Natural killer cell treated with Interleukin-12 subunit alpha and Interleukin-12 subunit beta and Interleukin-15 and Interleukin-18, amount 100 ng/mL, for 72 hours (primary cell): Measurements from ENCODE around the gene C11orf16. TPM values are rescaled to one million over a fixed set of nuclear protein-coding genes. Genes with fewer than 3 reads are reported as not detected.
"Not testable (repeated sequence)": the region's sequence is repeated elsewhere in the genome, so short reads cannot be mapped to it uniquely, and the experiment has no call there.

Experiments
- ATAC-seq, 2 donors: fragments of 150-1000 bp; cut with Tn5 transposase in 1 of 2; sonication (Bioruptor Pico), chemical (Tn5 transposase) in 1 of 2; 2 replicates each; pipeline ENCODE4 v1.10.0; 2021
- DNase-seq: peaks from one replicate; pipeline ENCODE4 v3.0.0; 2022; ENCODE audit warnings: low spot score
- H3K27ac Mint-ChIP-seq, 2 donors: 1 replicate in 1 of 2; 2 replicates in 1 of 2; pipeline ENCODE4 v1.8.0; 2022; ENCODE audit warnings: mixed read lengths in 2 of 2, mild to moderate bottlenecking in 1 of 2, moderate library complexity in 1 of 2
- H3K27me3 Mint-ChIP-seq, 2 donors: 1 replicate in 1 of 2; 2 replicates in 1 of 2; pipeline ENCODE4 v1.8.0; 2022; ENCODE audit warnings: mixed read lengths in 2 of 2
- H3K36me3 Mint-ChIP-seq: one replicate; pipeline ENCODE4 v1.8.0; 2022; ENCODE audit warnings: mixed read lengths
- H3K4me1 Mint-ChIP-seq, 2 donors: 1 replicate in 1 of 2; 2 replicates in 1 of 2; pipeline ENCODE4 v1.8.0; 2022; ENCODE audit warnings: low read depth in 2 of 2, mixed read lengths in 2 of 2, mild to moderate bottlenecking in 1 of 2
- H3K4me3 Mint-ChIP-seq: one replicate; pipeline ENCODE4 v1.8.0; 2022; ENCODE audit warnings: mixed read lengths
- H3K9me3 Mint-ChIP-seq: 2 replicates; pipeline ENCODE4 v1.8.0; 2022; ENCODE audit warnings: mixed read lengths
- total RNA-seq, 2 donors: library from RNA; stranded (reverse); gene quantifications; one replicate each; pipeline ENCODE4 v1.2.3, GENCODE V29; 2022

Gene C11orf16
- not detected for total RNA-seq

DNA sequence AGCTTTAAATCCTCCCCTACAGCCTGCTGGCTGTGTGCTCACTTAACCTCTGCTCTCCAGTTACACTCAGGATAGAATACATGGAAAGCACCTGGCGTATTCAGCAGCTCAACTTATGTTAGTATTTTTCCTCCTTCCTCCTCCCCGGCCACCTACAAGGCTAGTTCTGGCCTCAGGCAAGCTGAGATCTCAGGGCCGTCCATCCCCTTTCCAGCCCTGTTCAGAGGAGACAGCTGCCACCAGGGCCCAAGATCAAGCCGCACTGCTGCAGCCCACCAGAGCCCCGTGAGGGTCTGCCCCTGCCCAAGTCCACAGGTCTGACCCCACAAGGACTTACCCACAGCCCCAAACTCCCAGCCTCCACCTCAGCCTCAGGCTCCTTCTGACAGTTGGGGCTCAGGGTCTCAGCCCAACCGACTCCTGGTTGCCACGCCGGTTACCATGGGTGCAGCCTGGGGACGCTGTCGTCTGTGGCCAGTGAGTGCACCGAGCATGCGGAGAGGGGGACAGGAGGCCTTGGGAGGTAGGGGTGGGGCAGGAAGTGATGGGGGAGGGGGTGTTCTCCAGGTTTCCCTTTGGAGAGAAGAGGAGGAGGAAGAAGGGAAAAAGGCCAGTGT is at the start of gene C11orf16:
TSS of gene C11orf16 (minus strand) at position 384 of the 617 bp plus-strand sequence. CDS start 639 bp downstream, outside the sequence.
- peak; percentile 29 to 55 for ATAC-seq
- H3K4me3 Mint-ChIP-seq, result no peak within 1 kb of the TSS
- DNase-seq, result no peak
- no peaks in the 10 kb centered on the region for H3K36me3 Mint-ChIP-seq
- no peaks in the 10 kb centered on the region for H3K4me1 Mint-ChIP-seq
- H3K9me3 Mint-ChIP-seq, result no peaks in the 10 kb centered on the region
- no peaks in the 10 kb centered on the region for H3K27me3 Mint-ChIP-seq
- no peak within 1 kb of the TSS for H3K27ac Mint-ChIP-seq

DNA sequence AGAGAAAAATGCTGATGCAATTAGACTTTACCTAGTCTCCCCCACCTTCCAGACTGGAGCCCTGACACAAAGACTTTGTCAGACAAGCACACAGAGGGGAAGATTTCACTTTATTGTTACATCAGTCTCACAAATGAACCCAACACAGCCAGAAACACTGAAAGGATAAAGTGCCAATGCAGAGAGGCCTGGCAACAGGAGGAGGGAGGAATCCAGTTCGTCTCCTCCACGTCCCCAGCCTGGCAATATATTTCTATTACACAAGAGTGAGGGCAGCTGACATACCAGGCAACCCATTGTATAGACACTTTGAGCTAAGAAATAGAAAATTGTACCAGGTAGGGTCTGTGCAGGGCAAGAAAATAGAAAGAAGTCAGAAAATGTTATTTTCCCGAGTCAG is 47.7 kb upstream of the C11orf16 start:
- DNase-seq (no peak), ATAC-seq (no peak)
- Mint-ChIP-seq H3K4me3 (no peak overlapping the region), H3K4me1 (peaks cover 0 to 2% of the 10 kb centered on the region in 2 donors), H3K27ac (no peak overlapping the region), H3K9me3 (no peaks in the 10 kb centered on the region), H3K27me3 (no peaks in the 10 kb centered on the region), H3K36me3 (no peaks in the 10 kb centered on the region)

- not testable (repeated sequence) for H3K27me3 Mint-ChIP-seq, H3K36me3 Mint-ChIP-seq, H3K4me3 Mint-ChIP-seq, H3K27ac Mint-ChIP-seq, H3K4me1 Mint-ChIP-seq, ATAC-seq, H3K9me3 Mint-ChIP-seq, DNase-seq
These were observed 46.6 kb upstream of the C11orf16 start for GRCh38 chr11:8979365-8979764.

- H3K27me3 Mint-ChIP-seq, result no peaks in the 10 kb centered on the region
- DNase-seq, result no peak
- no peak overlapping the region for H3K27ac Mint-ChIP-seq
- no peak for ATAC-seq
- no peak overlapping the region for H3K4me3 Mint-ChIP-seq
- H3K36me3 Mint-ChIP-seq, result no peaks in the 10 kb centered on the region
- H3K4me1 Mint-ChIP-seq, result no peaks in the 10 kb centered on the region
- H3K9me3 Mint-ChIP-seq, result no peaks in the 10 kb centered on the region
These were observed 40.4 kb upstream of the C11orf16 start for GRCh38 chr11:8973121-8973520.

DNA sequence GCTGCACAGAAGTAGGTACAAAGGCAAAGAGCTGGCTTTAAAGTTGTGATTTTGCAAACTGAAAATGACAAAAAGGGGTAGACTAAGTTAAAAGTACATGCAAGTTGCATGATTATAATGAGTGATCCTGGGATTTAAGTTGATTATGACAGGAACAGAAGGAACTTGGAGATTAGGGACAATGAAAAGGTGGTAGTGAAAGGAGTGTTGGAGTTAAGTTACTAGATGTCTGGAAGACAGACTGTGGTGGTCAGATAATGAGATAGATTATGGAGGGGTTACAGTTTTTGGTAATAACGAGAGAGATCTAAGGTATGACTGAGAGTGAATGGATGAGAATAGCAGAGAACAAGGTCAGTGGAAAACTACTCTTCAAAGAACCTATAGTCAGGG is 39.2 kb upstream of the C11orf16 start:
- no peaks in the 10 kb centered on the region for H3K4me1 Mint-ChIP-seq
- no peak overlapping the region for H3K4me3 Mint-ChIP-seq
- ATAC-seq (no peak), DNase-seq (no peak)
- no peaks in the 10 kb centered on the region for H3K36me3 Mint-ChIP-seq
- no peaks in the 10 kb centered on the region for H3K9me3 Mint-ChIP-seq
- H3K27ac Mint-ChIP-seq, result no peak overlapping the region
- no peaks in the 10 kb centered on the region for H3K27me3 Mint-ChIP-seq

DNA sequence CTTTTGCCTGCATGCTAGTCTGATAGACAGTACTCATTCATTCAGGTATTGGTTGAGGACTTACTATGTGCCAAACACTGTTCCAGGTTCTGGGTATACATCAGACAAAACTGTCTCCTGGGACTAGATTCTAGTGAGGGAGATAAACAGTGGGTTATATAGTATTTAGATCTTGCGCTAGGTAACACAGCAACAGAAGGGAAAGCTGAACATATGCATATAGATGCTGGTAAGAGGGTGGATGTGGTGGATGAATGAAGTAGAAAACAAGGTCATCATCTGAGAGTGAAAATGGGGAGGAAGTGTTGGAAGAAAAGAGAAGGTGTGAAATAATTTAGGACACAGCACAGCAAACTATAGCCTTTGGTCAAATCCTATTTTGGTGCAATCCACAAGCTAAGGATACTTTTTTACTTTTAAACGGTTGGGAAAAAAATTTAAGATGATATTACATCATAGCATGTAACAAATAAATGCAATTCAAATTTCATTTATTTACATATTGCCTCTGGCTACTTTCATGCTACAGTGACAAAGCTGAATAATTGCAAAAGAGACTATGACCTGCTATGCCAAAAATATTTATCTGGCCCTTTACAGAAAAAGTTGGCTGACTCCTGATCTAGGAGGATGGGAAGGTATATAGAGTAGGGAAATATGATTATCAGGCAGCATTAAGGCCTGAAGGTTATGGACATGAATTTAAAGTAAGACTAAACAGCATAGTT is 38.6 kb upstream of the C11orf16 start:
- no peaks in the 10 kb centered on the region for H3K27me3 Mint-ChIP-seq
- ATAC-seq, result no peak
- no peak overlapping the region for H3K27ac Mint-ChIP-seq

GRCh38 chr11:8967184-8967583 is 34.4 kb upstream of the C11orf16 start:
- peaks cover 17 to 20% of the 10 kb centered on the region in 2 donors for H3K4me1 Mint-ChIP-seq
- ATAC-seq (no peak), DNase-seq (no peak)
- H3K36me3 Mint-ChIP-seq, result peaks cover 6% of the 10 kb centered on the region
- peak overlapping the region in 1 of 2 donors; percentile 19 for H3K27ac Mint-ChIP-seq
- H3K9me3 Mint-ChIP-seq, result no peaks in the 10 kb centered on the region
- H3K27me3 Mint-ChIP-seq, result no peaks in the 10 kb centered on the region
- no peak overlapping the region for H3K4me3 Mint-ChIP-seq

More for the DNA sequence above, 38.6 kb upstream of the C11orf16 start:
- H3K36me3 Mint-ChIP-seq, result no peaks in the 10 kb centered on the region
- no peak for DNase-seq
- H3K4me1 Mint-ChIP-seq, result no peaks in the 10 kb centered on the region
- no peak overlapping the region for H3K4me3 Mint-ChIP-seq
- H3K9me3 Mint-ChIP-seq, result no peaks in the 10 kb centered on the region

DNA sequence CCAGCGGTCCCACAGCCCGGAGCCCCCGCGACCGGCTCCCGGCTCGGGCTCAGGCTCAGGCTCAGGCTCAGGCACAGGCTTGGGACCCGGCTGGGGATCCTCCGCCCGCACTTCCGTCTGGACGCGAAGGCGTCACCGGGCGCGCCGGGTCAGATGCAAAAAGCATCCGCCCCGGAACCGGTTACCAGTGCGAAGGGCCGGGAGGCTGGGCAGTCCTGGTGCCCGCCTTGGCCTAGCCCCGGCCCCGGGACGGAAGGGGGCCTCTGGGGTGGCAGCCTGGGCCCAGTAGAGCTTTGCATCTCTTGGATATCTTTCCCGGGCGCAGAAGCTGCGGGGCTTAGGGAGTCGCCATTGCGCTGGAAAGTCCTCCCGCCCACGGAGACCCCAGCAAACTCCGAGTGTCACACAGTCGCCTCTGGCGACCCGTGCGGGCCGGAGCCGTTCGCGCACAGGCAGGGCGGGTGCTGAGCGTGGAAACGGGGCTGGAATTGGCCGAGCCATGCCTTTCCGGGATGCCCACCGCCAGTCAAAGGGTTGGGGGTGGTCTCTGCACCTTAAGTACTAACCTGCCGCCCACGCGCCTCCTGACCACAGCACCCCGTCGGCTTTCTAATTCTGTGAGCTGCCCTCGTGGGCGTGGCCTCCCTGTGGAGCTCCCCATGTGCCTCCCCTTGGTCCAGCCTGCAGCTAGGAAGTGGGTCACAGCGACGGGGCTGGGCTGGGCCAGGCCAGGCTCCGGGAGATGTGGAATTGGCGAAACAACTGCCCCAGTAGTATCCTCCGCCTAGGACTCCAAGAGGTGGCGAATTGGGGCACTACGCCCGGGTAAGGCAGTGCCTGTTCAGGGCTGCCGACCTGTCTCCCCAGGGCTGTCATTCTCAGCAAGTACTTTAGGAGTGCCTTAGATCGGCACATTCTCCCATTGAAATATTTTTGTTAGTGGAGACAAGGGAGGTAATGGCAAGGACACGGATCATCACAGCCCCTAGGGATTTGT is 31.9 kb upstream of the C11orf16 start, which contains the start of gene TMEM9B:
TSS of gene TMEM9B (minus strand) at position 119 of the 997 bp plus-strand sequence. CDS start 129 bp downstream, outside the sequence.
- H3K4me1 Mint-ChIP-seq, result peaks cover 23 to 32% of the 10 kb centered on the region in 2 donors
- H3K4me3 Mint-ChIP-seq, result peak within 1 kb of the TSS; percentile 99
- no peaks in the 10 kb centered on the region for H3K9me3 Mint-ChIP-seq
- peak; percentile 93 to 94 for ATAC-seq
- peak; percentile 92 for DNase-seq
- H3K27me3 Mint-ChIP-seq, result no peaks in the 10 kb centered on the region
- H3K27ac Mint-ChIP-seq, result peak within 1 kb of the TSS; percentile 93
- peaks cover 10% of the 10 kb centered on the region for H3K36me3 Mint-ChIP-seq

- DNase-seq, result peak; percentile 87
- Mint-ChIP-seq H3K4me3 (peak overlapping the region; percentile 99), H3K9me3 (no peaks in the 10 kb centered on the region), H3K36me3 (peaks cover 10% of the 10 kb centered on the region), H3K27me3 (no peaks in the 10 kb centered on the region), H3K4me1 (peaks cover 25 to 33% of the 10 kb centered on the region in 2 donors), H3K27ac (peak overlapping the region; percentile 93)
- peak; percentile 77 to 86 for ATAC-seq
These were observed 31.0 kb upstream of the C11orf16 start for GRCh38 chr11:8963569-8964323.

DNA sequence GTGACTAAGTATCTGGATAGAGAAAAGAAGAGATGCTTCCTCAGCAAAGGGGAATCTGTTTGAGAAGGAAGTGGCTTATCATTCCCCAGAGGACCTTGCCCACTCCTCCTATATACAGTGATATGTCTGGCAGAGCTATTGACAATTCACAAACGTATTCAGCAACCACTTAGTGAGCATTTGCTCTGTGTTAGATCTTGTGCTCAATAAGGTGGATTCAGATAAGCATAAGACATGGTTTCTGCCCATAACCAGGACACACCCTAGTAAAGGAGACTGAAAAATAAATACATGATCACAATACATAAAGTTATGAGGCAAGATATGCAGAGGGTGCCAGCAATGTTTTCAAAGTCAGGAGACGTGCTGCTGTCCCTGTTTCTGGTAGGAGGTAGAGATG is 30.1 kb upstream of the C11orf16 start:
- Mint-ChIP-seq H3K9me3 (no peaks in the 10 kb centered on the region), H3K27me3 (no peaks in the 10 kb centered on the region), H3K4me3 (peak overlapping the region; percentile 99), H3K27ac (peak overlapping the region; percentile 93), H3K36me3 (peaks cover 10% of the 10 kb centered on the region), H3K4me1 (peaks cover 25 to 33% of the 10 kb centered on the region in 2 donors)
- DNase-seq, result no peak
- ATAC-seq, result no peak

DNA sequence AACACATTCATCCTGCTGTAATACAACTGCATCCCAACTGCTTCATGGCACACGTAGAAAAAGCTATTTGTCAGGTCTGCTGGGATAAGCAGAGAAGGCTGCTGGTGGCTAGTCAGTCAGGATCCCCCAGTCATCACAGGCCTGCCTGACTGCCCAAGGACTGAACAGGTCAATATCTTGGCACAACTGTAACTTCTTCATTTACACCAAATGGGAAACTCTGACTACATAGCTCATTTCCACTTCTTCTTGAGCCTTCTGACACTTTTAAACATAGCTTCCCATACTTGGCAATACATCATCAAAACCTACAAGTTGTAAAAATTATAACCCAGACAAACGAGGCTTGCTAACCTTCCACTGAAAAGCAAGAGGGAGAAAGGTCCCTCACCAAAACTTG is 28.7 kb upstream of the C11orf16 start:
- DNase-seq, result no peak
- no peak overlapping the region for H3K4me3 Mint-ChIP-seq
- peaks cover 10% of the 10 kb centered on the region for H3K36me3 Mint-ChIP-seq
- peaks cover 31 to 45% of the 10 kb centered on the region in 2 donors for H3K4me1 Mint-ChIP-seq
- H3K27me3 Mint-ChIP-seq, result no peaks in the 10 kb centered on the region
- H3K27ac Mint-ChIP-seq, result peak overlapping the region in 1 of 2 donors; percentile 32
- ATAC-seq, result no peak
- H3K9me3 Mint-ChIP-seq, result no peaks in the 10 kb centered on the region

- Mint-ChIP-seq H3K27ac (peak overlapping the region in 1 of 2 donors; percentile 17), H3K4me1 (peaks cover 29 to 40% of the 10 kb centered on the region in 2 donors), H3K27me3 (no peaks in the 10 kb centered on the region), H3K36me3 (peaks cover 10% of the 10 kb centered on the region), H3K4me3 (no peak overlapping the region), H3K9me3 (no peaks in the 10 kb centered on the region)
- DNase-seq (peak; percentile 69), ATAC-seq (peak in 1 of 2 donors; percentile 43)
These were observed 26.9 kb upstream of the C11orf16 start for GRCh38 chr11:8959546-8960166.
